ENCODE data around the gene MYH3.
"Not testable (repeated sequence)": the region's sequence is repeated elsewhere in the genome, so short reads cannot be mapped to it uniquely, and the experiment has no call there.

The MYH3 gene

DNA sequence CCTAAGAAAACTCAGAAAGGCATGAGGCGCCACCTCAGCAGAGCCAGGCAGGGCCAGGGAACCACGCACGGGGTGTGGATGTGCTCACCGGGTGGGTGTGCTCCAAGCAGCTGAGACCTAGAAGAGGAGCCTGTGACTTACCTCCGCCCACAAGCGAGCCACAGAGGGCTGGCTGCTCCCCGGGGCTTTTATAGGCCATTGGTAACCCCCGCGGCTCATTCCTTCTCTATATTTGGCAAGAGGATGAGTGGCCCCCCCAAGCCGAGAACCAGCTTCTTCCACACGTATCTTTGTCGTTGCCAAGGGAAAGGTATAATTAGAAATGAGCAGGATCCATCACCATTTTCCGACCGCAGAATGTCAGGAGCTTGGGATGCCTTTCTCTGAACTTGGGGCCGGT is at the start of gene MYH3:
TSS of gene MYH3 (minus strand) at position 162 of the 400 bp plus-strand sequence. CDS start 2,245 bp downstream, outside the sequence.
- no peak for DNase-seq (ENCODE audit: low read depth, low spot score)

DNA sequence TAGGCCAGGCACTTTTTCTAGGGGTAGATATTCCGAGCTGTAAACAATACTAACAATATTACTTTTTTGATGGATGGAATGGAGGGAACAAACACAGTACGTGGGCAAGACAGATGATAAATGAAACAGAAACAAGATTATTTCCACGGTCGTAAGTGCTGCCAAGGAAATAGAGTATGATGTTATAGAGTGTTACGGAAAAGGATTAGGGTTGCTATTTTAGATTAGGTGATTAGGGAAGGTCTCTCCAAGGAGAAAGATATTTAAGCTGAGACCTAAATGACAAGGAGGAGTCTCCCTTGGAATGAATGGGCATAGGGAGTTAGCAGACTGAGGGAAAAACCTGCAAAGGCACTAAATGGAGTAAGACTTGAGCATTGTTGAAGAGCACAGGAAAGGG is 48.6 kb upstream of the MYH3 start:
- no peak for DNase-seq (ENCODE audit: low read depth, low spot score)

DNA sequence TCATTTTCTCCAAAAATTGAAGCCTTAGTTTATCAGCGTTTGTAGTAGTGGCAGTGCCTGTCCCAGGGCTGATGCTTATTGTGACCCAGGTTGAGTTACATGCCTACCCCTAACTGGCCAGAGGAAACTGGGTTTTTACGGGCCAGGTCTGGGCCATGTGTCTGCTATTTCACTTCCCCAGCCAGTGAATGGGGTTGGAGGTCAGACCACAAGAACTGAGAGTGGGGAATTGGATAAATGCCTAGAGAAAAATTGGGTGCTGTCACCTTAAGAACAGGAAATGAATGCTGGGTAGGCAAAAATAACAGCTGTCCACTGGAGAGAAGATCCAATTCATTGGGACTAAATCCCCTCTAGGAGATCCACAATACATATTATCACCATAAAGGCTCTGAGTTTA is 45.5 kb upstream of the MYH3 start:
- DNase-seq (ENCODE audit: low read depth, low spot score), result no peak

DNA sequence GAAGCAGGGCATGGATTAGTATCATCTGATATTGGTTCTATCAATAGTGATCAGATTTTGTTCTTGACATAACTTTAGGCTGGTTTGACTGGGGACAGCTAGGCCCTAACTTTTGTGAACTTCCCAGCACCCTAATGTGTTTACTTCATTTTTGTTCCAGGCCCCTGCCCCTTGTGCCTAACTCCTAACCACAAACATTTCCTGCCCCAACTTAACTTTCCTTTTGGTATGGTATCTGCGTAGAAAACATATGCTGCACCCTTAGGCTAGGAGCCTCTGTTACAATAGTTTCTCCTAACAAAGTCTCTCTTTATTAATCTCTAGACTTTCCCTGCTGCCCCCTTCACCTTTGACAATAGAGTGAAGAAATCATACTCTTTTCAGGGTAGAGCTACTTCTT is 42.7 kb upstream of the MYH3 start:
- DNase-seq (ENCODE audit: low read depth, low spot score), result no peak

DNA sequence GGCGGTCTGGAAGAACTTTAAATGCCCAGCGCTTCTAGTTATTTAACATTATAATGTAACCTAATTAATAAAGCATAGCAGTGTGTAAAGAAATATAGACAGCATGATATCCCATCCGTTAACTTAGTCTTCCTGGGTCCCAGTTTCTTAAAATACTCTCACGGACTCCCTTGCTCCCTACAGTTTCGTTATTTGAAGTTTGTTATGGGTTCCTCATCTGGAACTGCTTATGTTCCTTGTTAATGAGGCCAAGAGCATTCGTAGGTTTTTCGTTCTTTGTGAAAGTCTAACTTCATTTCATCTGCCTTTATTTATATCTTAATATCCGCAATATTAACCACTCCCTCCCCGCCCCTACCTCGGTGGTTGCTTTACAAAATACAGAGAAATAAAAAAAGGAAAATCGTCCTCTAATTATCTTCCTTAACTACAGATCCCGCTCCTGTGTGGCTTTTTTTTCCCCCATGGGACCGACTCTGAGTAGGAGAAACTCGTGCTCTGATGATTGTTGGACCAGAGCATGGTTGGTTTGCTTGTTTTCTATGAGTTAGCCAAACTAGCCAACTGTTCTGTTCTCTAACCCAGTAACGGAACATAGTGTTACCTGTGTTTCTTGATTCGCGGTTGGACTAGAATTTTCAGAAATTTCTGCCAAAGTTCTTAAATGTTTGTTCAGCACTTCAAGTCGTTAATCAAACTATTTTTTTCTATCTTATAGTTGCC is 41.1 kb upstream of the MYH3 start:
- no peak for DNase-seq (ENCODE audit: low read depth, low spot score)

DNA sequence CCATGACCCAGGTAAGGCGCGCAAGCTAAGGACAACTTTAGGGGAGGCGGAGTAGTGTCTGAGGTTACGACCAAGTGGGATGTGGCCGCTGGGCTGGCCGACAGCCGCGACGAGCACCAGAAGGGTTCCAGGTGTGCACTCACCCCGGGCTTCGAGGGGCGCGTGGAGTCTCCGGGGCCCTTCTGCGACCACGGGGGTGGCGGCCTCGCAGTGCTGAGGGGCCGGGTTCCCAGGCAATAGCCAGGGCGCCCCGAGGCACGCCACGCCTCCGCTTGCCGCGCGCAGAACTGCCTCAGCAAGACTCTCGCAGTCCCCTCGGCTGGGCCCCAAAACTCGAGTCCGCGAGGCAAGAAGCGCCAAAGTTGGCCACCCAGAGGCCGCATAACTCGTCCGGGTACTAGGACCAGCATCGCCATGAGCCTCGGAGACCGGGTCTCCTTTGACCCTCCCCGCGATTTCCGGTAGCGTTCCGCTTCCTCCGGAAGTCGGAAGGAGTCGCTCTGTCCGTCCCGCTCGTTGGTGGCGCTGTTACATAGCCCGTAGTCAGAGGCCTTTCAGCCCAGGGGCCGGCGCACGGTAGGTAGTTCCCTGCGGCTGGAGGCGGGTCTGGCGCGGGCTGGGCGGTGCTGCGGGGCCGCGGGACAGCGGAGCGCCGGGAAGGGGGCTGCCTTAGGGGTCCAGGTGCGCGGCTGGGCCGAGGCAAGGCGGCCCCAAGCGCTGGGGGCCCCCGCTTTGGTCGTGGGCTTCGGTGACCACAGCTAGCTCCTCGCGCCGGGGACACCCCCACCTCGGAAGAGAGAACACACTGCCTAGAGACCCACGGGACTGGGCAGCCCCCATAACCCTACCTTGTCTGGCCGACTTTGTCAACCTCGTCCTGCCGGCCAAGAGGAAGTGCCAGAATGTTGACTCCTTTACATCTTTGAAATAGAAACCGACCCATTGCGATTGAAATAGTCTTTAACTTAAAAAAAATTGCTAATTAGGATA is 40.3 kb upstream of the MYH3 start, which contains the start of the genes ADPRM and SCO1:
TSS of gene ADPRM (plus strand) at position 503 of the 990 bp plus-strand sequence. CDS start 7,333 bp downstream, outside the sequence.
TSS of gene SCO1 (minus strand) at position 442 of the 990 bp plus-strand sequence. CDS start at position 416, 26 bp downstream.
- peak; percentile 83 for DNase-seq (ENCODE audit: low read depth, low spot score)

DNA sequence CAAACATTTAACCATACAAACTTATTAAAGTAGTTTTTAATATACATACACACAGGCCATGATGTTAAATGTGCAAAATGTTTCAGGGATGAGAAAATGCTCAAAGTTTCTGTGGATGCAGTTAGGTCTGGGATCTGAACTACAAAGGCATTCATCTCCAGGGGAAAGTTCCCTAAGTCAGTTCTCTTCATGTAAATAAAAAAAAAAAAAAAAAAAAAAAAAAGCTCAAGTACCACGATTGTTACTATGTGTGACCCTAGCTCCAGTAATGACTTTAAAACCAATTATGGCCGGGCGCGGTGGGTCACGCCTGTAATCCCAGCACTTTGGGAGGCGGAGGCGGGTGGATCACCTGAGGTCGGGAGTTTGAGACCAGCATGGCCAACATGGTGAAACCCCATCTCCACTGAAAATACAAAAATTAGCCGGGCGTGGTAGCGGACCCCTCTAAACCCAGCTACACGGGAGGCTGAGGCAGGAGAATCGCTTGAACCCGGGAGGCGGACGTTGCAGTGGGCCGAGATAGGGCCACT is 38.8 kb upstream of the MYH3 start:
- not testable (repeated sequence) for DNase-seq (ENCODE audit: low read depth, low spot score)

DNA sequence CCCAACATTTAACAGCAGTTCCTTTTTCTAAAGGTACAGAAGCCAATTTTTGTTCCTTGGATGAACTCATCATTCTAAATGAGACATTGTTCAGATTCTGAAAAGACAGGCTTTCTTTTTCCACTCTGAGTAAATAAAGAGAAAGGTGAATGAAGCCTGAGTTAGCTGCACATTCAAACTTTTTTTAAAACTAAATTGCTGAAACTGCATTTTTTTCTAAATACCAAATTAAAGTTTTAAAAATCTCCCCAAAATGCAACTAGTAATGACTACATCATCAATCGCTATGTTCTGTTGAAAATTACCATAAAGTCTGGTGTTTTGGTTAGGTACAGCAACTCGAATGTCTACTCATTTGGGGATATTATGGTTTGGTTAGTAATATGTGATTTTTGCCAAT is 30.4 kb upstream of the MYH3 start:
- DNase-seq (ENCODE audit: low read depth, low spot score), result no peak

DNA sequence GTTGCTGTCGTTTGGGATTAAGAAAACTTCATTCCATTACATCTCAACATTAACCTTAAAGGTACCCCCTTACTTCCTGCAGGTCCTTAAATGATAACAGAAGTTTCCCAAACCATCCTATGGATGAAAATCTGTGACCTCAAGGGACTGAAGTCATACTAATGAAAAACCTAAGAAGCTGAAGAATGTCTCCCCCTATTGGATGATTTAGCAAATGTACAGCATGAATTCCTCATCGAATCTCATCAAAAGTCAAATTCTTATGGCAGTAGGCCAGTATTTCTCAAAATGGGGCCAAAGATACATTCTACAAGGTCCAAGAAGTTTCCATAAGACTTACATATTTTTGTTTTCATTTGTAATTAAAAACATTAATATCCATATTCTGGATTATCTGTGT is 26.7 kb upstream of the MYH3 start:
- DNase-seq (ENCODE audit: low read depth, low spot score), result no peak

DNA sequence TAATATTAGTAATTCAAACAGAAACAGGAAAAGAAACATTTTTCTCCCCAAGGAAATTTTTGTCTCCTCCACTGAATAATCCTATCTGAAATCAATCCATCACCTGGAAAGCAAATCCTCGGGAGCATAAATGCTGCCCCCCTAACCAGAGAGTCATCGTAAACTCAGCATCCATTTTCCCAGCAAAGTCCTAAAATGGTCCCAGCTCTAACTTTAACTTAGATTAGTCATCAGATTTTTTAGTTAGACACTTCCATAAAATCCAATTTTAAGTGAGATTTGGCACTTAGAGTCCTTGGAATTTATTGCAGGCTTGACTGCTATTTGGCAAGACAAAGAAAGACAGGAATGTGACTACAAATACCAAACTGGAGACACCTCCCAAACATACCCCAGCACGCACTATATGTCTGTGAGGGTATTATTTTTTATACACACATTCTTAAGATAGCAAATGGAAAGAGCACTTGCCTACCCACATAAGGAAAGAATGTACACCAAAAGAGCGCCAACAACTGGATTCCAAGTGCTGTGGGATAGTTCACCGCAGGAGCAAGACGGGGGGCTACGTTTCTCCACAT is 24.8 kb upstream of the MYH3 start:
- DNase-seq (ENCODE audit: low read depth, low spot score), result no peak

DNA sequence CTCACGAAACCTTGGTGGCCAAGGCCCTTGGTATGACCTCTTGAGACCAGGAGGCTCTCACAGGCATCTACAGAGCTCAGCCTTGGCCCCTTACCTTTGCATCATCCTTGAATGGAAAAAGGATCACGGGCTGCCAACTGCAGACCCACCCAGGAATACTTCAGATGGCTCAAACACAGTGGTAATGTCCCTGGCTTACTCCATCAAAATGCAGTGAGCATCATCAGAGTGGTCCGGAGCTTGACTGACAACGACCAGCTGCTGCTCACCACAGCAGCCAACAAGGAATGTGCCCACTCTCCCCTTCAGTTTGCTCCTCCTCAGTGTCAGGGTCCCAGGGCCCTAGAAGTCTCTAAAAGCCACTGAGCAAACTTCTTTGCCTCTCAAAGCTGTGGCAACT is 17.6 kb upstream of the MYH3 start:
- no peak for DNase-seq (ENCODE audit: low read depth, low spot score)

DNA sequence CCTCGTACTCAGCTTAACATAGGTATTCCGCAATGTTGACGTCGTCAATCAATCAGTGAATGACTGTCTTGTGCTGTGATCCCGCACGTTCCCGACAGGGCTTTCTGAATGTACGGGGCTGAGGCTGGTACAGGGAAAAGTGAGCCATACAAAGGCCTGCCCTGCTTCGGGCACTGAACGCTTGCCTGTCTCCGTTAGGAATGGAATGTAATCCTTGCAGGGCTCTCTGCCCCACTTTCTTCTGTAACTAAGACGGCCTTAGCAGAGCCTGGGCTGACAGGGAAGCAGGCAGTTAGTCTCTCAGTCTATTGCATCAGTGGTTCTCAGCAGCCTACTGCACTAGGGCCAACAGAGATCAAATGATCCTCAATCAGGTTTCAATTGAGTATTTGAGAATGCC is 16.2 kb upstream of the MYH3 start:
- DNase-seq (ENCODE audit: low read depth, low spot score), result no peak

DNA sequence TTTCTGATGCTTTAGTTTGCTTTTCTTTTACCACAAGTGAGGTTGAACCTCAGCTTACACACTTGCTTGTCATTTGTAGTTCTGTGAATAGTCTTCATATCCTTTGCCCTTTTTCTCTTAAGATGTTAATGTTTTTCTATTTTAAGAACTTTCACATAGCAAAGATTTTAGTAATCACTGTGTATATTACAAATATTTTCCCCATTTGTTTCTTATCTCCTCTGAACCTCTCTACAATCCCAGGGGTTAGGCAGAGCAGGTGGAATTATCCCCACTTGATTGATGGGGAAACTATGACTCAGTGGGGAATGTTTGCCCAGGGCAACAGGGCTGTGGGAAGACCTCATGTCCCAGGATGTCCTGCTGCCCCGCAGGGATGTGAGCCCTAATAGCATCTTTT is 11.7 kb upstream of the MYH3 start:
- DNase-seq (ENCODE audit: low read depth, low spot score), result no peak

DNA sequence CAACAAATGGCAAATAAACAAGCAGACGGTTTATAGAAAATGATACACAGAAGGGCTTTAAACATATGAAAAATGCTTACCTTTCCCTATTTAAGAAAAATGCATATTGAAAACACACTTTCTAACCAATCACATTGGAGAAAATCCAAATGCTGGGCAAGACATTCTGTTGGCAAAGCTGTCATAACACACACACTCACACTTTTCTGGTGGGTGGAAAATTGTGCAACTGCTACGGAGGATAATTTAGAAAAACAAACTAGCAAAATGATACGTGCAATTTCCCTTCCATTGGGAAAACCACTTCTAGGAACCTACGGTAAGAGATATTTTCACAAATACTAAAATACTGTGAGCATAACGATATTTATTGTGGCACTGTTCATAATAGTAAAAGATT is 9.8 kb upstream of the MYH3 start:
- no peak for DNase-seq (ENCODE audit: low read depth, low spot score)

DNA sequence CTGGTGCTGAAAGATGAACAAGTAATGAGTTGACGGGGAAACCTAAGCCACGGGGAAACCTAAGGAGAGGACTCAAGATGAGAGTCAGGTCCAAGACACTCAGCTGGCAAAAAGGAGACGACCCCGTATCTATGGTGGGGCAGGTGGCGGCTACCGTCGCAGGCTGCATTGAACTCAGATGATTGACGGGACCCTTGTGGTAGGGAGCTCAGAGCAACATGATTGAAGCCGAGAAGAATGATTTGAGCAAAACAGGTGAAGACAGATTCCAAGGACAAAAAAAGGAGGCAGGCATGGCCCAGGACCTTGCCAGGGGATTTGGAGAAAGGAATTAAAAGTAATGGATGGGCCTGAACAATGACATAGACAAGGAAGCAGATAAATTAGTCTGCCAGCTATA is 7.5 kb upstream of the MYH3 start:
- DNase-seq (ENCODE audit: low read depth, low spot score), result no peak

DNA sequence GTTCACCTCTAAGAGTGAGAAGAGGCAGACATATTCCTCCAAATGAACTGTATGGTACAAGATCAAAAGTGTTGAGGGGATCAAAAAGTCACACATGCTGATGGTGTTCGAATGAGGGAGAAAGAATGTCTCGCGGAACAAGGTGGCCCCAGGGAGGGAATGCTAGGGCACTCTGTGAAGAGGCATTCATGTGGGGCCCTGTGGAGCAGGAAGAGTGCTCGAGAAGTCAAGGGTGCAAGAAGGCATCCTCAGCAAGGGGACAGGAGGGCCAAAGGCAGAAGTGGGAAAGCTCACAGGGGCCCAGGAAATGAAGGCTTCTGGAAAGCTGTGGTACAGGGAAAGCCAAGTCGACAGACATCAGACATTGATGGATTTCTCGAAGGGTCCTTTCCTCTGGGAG is 6.1 kb upstream of the MYH3 start:
- no peak for DNase-seq (ENCODE audit: low read depth, low spot score)

DNA sequence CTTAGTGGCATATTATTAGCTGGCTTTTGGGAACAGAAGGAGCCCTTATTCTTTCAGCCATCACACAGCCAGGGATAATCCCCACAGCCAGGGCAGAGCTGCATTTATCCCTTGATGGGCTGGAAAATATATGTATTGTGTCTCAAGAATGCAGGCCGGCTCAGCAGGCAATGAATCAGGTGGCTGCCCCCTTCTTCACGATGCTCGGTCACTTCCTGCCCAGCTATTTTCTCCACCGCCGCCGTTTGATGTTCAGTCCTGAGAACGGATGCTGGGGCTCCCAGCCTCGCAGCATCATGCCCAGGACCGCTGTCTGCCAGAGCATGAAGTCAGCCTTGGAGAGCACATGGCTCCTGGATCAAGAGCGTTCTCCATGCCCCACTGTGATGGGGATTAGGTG is 4.3 kb upstream of the MYH3 start:
- DNase-seq (ENCODE audit: low read depth, low spot score), result no peak

DNA sequence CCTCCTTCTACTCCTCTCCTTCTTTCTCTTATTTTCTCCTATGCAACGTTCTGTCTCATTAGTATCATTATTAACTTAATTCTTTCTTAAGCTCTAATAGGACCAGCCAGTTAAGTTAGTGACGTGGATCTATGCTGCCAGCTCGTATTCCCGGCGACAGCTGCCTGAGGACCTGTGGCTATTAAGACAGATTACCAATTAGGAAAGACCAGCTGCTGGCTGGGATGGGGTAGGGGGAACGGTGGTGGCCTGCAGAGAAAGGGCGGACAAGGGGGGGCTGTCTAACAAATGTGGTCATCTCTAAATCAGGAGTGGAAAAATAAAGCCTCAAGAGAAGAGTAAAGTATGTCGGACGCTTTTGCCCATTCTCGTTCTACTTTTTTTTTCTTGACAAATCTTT is 770 bp upstream of the MYH3 start:
- DNase-seq (ENCODE audit: low read depth, low spot score), result no peak

DNA sequence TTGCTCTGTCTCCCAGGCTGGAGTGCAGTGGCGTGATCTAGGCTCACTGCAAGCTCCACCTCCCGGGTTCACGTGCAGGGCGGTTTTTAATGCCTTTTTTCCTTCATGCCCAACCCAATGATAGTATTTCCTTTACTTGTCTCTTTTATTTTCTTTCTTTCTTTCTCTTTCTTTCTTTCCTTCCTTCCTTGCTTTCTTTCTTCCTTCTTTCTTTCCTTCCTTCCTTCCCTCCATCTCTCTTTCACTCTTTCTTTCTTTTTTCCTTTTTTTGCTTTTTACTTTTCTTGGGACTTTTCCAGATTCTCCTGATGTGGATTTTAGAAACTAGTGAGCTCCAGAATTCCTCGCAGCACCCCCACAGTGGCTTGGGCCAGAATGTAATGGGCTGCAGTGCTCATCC is 3.1 kb downstream of the MYH3 start:
- DNase-seq (ENCODE audit: low read depth, low spot score), result no peak

DNA sequence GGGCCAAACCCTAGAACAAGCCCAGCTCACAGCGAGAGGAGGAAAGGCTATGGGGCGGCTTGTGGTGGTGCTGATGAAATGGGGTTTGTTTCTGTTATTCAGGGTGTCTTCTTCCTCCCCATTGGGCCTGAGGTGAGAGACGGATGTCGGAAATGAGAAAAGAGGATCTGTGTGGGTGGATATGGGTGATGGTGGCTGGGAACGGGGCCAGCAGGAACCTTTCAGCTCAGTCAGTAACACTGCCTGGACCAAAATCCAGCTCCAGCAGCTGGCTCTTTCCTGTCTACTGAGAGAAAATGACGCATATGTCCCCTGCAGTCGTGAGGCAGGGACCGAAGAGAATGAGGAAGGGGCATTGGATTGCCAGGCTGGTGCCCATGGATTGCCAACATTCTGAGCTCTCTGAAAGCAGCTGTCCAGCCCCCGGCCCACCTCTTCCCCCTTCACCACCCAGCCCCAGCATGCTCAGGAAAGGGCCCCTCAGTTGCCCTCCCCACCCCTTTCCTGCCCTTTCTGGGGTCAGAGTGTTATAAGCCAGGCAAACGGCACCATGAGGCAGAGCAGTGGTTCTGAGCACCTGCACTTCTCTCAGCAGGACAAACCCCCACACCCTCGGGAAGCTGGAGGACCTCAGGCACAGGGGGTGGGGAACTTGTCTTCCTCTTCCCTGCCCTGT is 4.0 kb downstream of the MYH3 start:
- DNase-seq (ENCODE audit: low read depth, low spot score), result no peak

DNA sequence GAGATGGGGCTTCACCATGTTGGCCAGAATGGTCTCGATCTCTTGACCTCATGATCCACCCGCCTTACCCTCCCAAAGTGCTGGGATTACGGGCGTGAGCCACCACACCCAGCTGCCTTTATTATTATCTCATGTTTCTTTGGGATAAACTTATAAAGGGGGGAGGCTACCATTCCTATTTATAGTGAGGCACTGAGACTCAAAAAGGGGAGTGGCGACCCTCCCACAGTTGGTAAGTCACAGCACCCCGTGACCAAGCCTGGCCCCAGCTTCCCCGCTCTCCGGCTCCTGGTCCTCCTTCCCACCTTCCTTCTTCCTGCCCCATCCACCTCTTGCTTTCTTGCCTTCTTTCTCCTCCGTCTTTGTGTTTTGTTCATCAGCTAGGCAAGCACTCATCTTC is 5.2 kb downstream of the MYH3 start:
- DNase-seq (ENCODE audit: low read depth, low spot score), result no peak
